ENCODE measurements around the gene ADGRD1. TPM values are rescaled to one million over a fixed set of nuclear protein-coding genes. Genes with fewer than 3 reads are reported as not detected.

Gene ADGRD1
- polyA plus RNA-seq, 3 donors = 4.7 to 17.9 (median 4.9) TPM

DNA sequence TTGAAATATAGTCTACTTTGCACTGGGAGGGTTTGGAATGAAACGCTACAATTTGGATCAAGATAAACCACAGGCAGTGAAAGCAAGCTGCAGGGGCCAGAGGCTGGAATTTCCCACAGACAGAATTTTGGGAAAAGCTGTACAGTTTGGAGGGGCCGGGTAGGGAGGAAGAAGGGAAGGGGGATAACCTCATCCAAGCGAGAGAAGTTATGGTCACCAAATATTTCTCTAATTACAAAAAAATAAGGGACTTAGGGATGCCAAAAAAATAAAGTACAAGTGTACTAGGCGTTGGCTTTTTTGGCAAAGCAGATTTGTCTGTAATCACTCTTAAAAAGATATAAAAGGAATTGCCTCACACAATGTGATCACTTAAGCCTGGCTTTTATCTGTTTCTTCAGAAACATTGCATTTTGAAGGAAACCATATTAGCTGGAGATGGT, 31.2 kb upstream of the ADGRD1 start:
- intact Hi-C loops (cut with micrococcal nuclease) = loop anchor here in 1 of 2 donors (5.0 kb wide), 1 partner anchor 40 kb away; no protein-coding TSS in a partner anchor
- H3K36me3 Mint-ChIP-seq = no peaks in the 10 kb centered on the region
- peaks cover 17 to 32% (median 24%) of the 10 kb centered on the region in 3 donors for H3K27me3 Mint-ChIP-seq (ENCODE audit: low read depth in 3 of 3)
- no peaks in the 10 kb centered on the region for H3K36me3 ChIP-seq (replicated peaks in 1 of 2; ENCODE audit: control insufficient read depth in 1 of 2, insufficient read depth in 2 of 2, low read length in 2 of 2)
- no peaks in the 10 kb centered on the region for H3K4me1 ChIP-seq (ENCODE audit: control insufficient read depth in 1 of 2, insufficient read depth in 2 of 2, low read length in 2 of 2)
- H3K9ac ChIP-seq (ENCODE audit: insufficient read depth, low read length, poor library complexity, severe bottlenecking) = no peak overlapping the region
- H2AFZ ChIP-seq (ENCODE audit: insufficient read depth, low read depth, low read length, poor library complexity, severe bottlenecking) = no peak overlapping the region
- no peaks in the 10 kb centered on the region for H3K79me2 ChIP-seq (ENCODE audit: insufficient read depth, low read length)
- 67% methylated on average over 1 of the region's 4 CpGs for WGBS (ENCODE audit: insufficient coverage)
- peak overlapping the region in 1 of 2 donors; percentile 30 for H3K4me3 Mint-ChIP-seq
- no peak overlapping the region for H3K4me3 ChIP-seq (replicated peaks in 1 of 3; ENCODE audit: low read depth in 2 of 3, low read length in 3 of 3)
- H3K4me1 Mint-ChIP-seq = no peaks in the 10 kb centered on the region
- H4K20me1 ChIP-seq (ENCODE audit: insufficient read depth, low read length) = no peaks in the 10 kb centered on the region
- H3K27me3 ChIP-seq (ENCODE audit: control insufficient read depth in 2 of 2, insufficient read depth in 2 of 2, low read length in 2 of 2) = peaks cover 0 to 3% of the 10 kb centered on the region in 2 donors
- TF ChIP-seq, protein P1, sequence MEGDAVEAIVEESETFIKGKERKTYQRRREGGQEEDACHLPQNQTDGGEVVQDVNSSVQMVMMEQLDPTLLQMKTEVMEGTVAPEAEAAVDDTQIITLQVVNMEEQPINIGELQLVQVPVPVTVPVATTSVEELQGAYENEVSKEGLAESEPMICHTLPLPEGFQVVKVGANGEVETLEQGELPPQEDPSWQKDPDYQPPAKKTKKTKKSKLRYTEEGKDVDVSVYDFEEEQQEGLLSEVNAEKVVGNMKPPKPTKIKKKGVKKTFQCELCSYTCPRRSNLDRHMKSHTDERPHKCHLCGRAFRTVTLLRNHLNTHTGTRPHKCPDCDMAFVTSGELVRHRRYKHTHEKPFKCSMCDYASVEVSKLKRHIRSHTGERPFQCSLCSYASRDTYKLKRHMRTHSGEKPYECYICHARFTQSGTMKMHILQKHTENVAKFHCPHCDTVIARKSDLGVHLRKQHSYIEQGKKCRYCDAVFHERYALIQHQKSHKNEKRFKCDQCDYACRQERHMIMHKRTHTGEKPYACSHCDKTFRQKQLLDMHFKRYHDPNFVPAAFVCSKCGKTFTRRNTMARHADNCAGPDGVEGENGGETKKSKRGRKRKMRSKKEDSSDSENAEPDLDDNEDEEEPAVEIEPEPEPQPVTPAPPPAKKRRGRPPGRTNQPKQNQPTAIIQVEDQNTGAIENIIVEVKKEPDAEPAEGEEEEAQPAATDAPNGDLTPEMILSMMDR (IDR thresholded peaks at IDR 0.05) = no peak
- H3K27ac Mint-ChIP-seq = no peak overlapping the region
- no peak overlapping the region for H3K27ac ChIP-seq (ENCODE audit: low read depth in 1 of 2, low read length in 2 of 2)
- peaks cover 37 to 38% of the 10 kb centered on the region in 2 donors for H3K9me3 ChIP-seq (replicated peaks in 1 of 2; ENCODE audit: control insufficient read depth in 1 of 2, insufficient read depth in 1 of 2, low read length in 2 of 2)
- no peak overlapping the region for H3K4me2 ChIP-seq (replicated peaks; ENCODE audit: extremely low read depth, low read length, poor library complexity, severe bottlenecking)
- no peak for DNase-seq
- peaks cover 19 to 49% (median 35%) of the 10 kb centered on the region in 7 donors for H3K9me3 Mint-ChIP-seq

GRCh38 chr12:130924966-130925665, 28.6 kb upstream of the ADGRD1 start:
- Histone ChIP-seq H3K36me3 (replicated peaks in 1 of 2; ENCODE audit: control insufficient read depth in 1 of 2, insufficient read depth in 2 of 2, low read length in 2 of 2) (no peaks in the 10 kb centered on the region), H3K9me3 (replicated peaks in 1 of 2; ENCODE audit: control insufficient read depth in 1 of 2, insufficient read depth in 1 of 2, low read length in 2 of 2) (peaks cover 18% of the 10 kb centered on the region in 2 donors), H3K27ac (ENCODE audit: low read depth in 1 of 2, low read length in 2 of 2) (no peak overlapping the region), H3K4me1 (ENCODE audit: control insufficient read depth in 1 of 2, insufficient read depth in 2 of 2, low read length in 2 of 2) (no peaks in the 10 kb centered on the region), H3K79me2 (ENCODE audit: insufficient read depth, low read length) (no peaks in the 10 kb centered on the region), H4K20me1 (ENCODE audit: insufficient read depth, low read length) (no peaks in the 10 kb centered on the region), H3K4me3 (replicated peaks in 1 of 3; ENCODE audit: low read depth in 2 of 3, low read length in 3 of 3) (no peak overlapping the region), H2AFZ (ENCODE audit: insufficient read depth, low read depth, low read length, poor library complexity, severe bottlenecking) (no peak overlapping the region), H3K27me3 (ENCODE audit: control insufficient read depth in 2 of 2, insufficient read depth in 2 of 2, low read length in 2 of 2) (peaks cover 3 to 6% of the 10 kb centered on the region in 2 donors), H3K9ac (ENCODE audit: insufficient read depth, low read length, poor library complexity, severe bottlenecking) (no peak overlapping the region), H3K4me2 (replicated peaks; ENCODE audit: extremely low read depth, low read length, poor library complexity, severe bottlenecking) (no peak overlapping the region)
- H3K36me3 Mint-ChIP-seq = no peaks in the 10 kb centered on the region
- peaks cover 32 to 52% (median 36%) of the 10 kb centered on the region in 3 donors for H3K27me3 Mint-ChIP-seq (ENCODE audit: low read depth in 3 of 3)
- DNase-seq = no peak
- H3K9me3 Mint-ChIP-seq = peaks cover 7 to 24% (median 12%) of the 10 kb centered on the region in 7 donors
- no peak overlapping the region for H3K4me3 Mint-ChIP-seq
- TF ChIP-seq, protein P1 (IDR thresholded peaks at IDR 0.05) = no peak
- peak overlapping the region in 1 of 7 donors; percentile 20 for H3K27ac Mint-ChIP-seq
- H3K4me1 Mint-ChIP-seq = peaks cover 5% of the 10 kb centered on the region
- 88% methylated on average over 19 of the region's 23 CpGs for WGBS (ENCODE audit: insufficient coverage)
- intact Hi-C loops (cut with micrococcal nuclease) = loop anchor here in 1 of 2 donors (5.0 kb wide), 1 partner anchor 37 kb away; no protein-coding TSS in a partner anchor
